T-helper 2 cell treated with Interferon-gamma antibody and Interleukin-4, amounts not matched to agents 100 ng/mL and 5 ng/mL, for 36 hours (primary cell): ENCODE results near the gene RNF214. TPM values are rescaled to one million over a fixed set of nuclear protein-coding genes. Genes with fewer than 3 reads are reported as not detected.
"Not testable (repeated sequence)": the region's sequence is repeated elsewhere in the genome, so short reads cannot be mapped to it uniquely, and the experiment has no call there.

Experiments
- intact Hi-C: fragments of 100-400 bp; cut with micrococcal nuclease; formaldehyde crosslinking; loops from one replicate; pipeline ENCODE4 v1.15.1; 2023
- total RNA-seq: library from RNA; stranded (reverse); gene quantifications from 2 replicates; pipeline ENCODE4 v1.2.3, GENCODE V29; 2022

RNF214 gene
- total RNA-seq, 1 donor from 2014 or later: 21.5 TPM

DNA sequence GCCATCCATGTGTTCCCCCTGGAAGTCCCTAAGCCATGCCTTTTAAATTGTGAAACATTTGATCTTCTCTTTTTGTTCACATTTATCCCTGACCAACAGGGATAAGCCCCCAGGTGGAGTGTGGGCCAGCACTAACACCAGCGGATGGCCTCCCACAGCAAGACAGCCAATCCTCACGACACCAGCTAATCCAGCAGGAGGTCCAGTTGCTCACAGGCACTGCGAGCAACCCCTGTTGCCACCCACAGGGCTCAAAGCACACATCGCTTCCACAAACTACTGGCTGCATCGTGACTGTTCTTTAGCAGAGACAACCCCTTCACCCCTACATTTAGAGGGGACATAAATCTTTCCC, 2.6 kb upstream of the RNF214 start:
- intact Hi-C loops: loop anchor here (1.0 to 5.0 kb wide), 5 partner anchors 52 to 577 kb away; partner anchors contain the start of genes BUD13, SIDT2 and ZPR1

DNA sequence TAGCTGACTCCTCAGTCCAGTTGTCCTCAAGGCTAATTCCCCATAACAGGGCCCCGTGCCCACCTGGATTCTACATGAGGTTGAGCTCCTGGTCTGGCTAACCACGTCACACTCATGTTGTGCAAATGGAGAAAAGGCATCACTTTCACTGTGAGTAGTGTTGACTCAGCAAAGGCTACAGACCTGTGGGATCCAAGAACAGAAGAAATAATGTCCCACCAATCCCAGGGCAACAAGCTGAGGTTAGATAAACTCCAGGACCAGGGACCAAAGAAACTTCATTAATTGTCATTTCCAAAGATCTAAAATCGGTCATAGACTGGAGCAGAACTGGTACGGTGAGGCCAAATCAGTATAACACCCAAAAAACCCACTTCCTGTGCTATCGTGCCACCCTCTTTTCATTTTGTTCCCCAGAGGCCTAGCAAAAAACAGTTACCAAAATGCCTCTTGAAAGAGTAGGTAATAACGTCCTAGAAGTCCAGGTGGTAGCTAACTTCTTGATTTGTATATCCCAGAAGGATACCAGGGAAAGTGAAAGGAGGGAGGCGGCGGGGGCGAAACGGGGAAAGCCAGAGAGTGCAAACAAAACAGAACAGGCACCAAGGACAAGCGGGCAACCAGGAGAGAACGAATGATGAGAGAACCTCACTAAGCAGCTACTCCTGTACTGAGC, 2.0 kb upstream of the RNF214 start:
- intact Hi-C loops: loop anchor here (1.0 to 5.0 kb wide), 5 partner anchors 52 to 577 kb away; partner anchors contain the start of genes BUD13, SIDT2 and ZPR1

DNA sequence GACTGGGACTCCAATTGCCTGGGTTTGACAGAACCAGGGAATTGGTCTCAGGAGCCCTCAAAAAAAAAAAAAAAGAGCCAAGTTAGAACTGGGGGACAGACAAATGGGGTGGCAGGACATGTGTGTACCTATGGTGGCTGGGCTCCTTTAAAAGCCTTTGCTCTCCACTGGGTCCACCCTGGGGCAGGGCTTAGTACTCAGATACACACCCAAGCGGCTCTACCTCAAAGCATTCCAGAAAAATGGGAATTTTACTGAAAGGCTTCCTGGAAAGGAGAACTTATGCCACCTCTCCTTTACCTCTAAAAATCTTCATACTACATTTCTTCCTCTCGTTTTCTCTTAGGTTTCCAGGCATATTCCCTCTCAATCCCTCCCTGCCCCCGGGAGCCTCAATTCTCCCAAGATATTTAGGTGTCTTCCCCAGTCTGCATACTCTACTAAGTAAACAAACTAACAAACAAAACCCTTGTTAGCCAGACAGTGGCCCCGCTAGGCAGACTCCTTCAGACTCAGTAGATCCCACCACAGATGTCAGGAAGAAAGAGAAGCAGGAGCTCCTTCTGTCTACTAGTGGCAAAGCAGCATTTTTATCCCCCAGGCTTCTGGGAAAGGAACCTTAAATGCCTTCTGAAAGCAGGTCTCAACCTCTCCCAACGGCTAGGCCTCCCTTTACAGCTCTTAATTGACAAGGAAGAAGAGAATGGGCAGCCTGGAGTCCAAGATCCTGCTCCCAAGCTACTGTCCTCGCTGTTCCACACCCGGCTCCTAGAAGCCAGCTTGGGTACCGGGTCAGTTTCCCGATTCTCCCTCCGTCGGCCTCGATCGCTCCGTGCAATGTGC, 1.3 kb upstream of the RNF214 start:
- intact Hi-C loops: loop anchor here (1.0 to 5.0 kb wide), 5 partner anchors 53 to 576 kb away; partner anchors contain the start of genes BUD13, SIDT2 and ZPR1

DNA sequence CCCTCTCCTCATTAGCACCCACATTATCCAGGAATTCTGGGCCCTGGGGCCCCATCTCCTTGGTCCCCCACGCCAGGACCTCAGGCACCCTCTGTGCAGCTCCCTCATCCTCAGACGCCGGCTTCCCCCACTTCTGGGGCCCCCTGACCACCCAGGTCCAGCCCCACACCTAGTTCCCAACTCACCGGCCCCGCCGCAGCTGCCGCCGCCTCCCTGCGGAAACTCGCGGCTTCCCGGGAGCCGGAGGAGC, 704 bp upstream of the RNF214 start, which contains the start of gene PCSK7:
TSS of gene PCSK7 (minus strand) at position 232 of the 250 bp plus-strand sequence. CDS start 2,229 bp downstream, outside the sequence.
- intact Hi-C loops: loop anchor here (1.0 to 5.0 kb wide), 6 partner anchors 87 to 576 kb away; partner anchors contain the start of genes BUD13, CEP164, PAFAH1B2 and ZPR1

DNA sequence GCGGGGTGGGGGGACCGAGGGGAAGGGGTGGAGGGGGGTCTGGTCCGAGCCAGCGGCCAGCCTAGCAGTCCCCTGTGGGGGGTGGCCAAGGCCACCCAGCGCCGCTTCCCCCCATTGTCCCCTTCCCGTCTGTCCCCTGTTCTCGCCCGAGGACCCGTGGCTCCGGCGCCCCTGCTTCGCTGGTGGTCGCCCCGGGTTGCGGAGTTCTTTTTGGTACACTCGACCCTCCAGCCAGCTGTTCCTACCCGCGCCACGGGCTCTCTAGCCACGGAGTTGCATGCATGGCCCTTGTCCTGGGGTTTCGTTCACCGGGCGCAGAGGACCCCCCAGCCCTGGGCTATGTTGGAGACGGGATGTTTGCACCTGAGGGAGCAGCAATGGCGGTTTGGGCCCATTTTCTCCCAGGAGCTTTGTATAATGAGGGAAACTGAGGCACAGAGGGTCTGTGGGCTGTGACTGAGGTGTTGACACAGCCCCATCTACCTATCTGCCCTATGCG, 489 bp downstream of the RNF214 start:
- intact Hi-C loops: loop anchor here (1.0 to 5.0 kb wide), 5 partner anchors 88 to 574 kb away; partner anchors contain the start of genes BUD13, CEP164, PAFAH1B2 and ZPR1

DNA sequence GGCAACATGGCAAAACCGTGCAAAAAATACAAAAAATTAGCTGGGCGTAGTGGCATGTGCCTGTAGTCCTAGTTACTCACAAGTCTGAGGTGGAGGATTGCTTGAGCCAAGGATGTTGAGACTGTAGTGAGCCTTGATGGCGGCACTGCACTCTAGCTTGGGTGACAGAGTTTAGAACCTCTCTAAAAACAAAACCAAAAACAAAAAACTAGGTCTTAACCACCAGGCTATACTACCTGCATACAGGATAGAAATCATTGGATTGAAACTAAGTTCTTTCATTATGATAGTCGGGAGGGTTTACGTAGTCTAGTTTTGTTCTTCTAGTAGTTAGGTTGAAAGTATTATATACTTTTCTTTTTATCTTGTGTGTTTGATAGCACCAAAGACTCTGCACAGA, 5.8 kb downstream of the RNF214 start:
- intact Hi-C loops: no loop called here

DNA sequence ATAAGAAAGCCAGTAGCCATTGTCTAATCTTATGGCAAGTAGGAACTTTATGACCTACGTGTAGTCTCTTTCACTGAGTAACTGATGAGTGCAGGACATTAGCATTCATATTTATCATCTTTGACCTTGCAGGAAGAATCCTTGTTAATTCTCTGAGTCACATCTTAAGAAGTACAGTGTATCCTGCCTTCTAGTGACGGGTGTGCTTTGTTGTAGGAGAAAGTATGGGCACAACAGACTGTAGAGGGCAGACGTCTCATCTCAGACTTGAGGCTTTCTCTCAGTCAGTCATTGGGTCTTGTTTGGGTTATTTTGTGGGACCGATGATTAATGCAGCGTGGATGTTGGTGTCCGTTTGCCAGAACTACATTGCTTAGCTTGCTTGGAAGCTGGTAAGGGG, 6.8 kb downstream of the RNF214 start:
- intact Hi-C loops: no loop called here

DNA sequence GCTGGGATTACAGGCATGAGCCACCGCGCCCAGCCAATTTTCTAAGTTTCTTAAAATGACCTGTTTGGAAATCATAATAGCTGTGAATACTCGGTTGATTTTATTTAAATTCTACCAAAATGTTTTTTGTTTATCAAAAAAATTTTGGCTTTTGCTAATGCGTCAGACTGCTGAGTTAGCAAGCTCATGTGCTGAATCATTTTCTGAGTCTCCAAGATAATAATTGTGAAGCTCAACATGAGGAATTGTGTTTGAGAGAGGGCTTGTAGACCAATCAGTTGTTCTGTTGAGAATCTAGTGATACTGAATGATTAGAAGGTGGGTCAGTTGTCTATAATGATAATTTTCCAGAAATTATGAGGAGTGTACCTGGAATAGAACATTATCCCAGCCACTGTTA, 15.9 kb downstream of the RNF214 start:
- intact Hi-C loops: no loop called here

DNA sequence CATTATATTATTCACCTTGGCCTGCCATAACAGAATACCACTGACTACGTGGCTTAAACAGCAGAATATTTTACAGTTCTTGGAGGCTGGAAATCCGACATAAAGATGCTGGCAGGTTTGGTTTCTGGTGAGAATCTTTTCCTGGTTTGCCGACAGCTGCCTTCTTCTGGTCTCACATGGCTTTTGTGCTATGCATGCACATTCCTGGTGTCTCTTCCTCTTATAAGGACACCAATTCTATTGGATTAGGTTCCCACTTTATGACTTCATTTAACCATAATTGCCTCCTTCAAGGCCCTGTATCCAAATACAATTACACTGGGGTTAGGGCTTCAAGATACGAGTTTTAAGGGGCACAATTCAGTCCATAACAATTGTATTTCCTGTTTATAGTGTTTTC, 17.1 kb downstream of the RNF214 start:
- intact Hi-C loops: no loop called here

DNA sequence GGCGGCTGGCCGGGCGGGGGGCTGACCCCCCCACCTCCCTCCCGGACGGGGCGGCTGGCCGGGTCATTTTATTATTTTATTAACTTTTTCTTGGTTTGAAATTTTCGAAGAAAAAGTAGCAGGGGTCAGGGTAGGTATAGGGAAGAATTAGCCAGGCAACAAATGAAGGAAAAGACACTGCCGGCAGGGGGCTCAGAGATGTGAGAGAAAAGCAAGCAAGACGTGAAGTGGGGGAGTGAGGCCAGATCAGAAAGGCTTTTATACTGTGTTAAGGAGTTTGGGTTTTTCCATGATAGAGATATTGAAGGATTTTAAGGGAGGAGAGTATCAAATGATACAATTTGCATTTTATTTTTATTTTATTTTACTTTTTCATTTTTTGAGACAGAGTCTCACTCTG, 19.0 kb downstream of the RNF214 start:
- intact Hi-C loops: no loop called here

DNA sequence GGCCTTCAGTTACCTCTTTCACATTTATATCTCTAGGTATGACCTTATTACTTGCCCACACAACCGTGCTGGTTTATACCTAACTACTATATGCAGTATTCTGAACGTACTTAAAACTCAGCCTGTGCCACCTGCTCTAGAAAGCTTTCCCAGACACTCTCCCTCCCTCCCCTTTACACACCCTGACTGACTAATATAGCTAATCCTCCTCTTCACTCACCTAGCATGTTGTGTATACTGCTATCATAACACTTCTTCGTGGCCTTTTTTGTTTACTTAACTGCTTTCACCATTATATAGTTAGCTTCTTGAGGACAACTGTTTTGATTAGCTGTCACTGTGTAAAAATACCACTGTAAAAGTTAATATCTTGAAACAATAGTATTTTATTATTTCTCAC, 23.5 kb downstream of the RNF214 start:
- intact Hi-C loops: no loop called here

DNA sequence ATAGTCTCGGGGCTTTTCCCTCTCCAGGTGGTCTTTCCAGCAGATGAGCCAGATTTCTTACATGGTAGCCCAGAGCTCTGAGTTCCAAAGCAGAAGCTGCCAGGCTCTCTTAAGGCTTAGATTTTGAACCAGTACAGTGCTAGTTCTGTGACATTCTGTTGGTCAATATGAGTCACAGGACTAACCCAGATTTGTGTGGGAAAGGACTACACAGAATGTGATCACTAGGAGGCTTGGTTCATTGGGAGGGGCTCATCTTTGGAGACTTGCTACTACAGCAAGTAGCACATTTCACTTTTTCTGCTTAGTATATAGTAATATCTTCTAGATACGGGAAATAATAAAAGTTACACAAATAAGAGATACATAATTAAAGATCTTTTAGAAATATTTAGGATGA, 24.1 kb downstream of the RNF214 start:
- intact Hi-C loops: no loop called here

DNA sequence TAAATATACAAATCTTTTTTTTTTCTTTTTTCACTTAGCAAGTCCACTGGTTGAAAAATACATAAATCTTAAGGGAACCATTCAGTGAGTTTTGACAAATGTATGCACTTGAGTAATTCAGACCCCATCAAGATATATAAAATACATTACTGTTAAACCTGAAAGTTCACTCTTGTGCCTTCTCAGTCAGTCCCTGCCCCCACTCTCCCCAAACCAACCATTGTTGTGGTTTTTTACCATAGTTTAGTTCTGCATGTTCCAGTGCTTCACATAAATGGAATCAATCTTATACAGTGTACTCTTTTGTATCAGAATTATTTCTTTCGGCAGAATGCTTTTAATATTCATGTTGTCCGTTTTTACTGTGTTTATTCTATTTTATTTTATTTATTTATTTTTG, 26.1 kb downstream of the RNF214 start:
- intact Hi-C loops: no loop called here

DNA sequence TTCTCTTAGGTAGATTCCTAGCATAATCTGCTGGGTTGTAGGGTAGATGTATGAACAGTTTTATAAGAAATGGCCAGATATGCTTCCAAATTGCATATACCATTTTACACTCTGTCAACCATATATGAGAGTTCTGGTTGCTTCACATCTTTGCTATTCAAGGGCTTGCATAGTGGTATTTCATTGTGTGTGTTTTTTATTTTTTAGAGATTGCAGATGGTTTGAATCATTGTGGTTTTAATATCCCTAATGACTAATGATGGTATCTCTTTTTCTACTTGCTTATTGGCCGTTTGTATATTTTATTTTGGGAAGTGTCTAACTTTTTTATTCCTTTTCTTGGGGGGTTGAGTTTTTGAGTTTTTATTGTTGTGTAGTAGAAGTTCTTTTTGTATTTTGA, 26.9 kb downstream of the RNF214 start:
- intact Hi-C loops: no loop called here

DNA sequence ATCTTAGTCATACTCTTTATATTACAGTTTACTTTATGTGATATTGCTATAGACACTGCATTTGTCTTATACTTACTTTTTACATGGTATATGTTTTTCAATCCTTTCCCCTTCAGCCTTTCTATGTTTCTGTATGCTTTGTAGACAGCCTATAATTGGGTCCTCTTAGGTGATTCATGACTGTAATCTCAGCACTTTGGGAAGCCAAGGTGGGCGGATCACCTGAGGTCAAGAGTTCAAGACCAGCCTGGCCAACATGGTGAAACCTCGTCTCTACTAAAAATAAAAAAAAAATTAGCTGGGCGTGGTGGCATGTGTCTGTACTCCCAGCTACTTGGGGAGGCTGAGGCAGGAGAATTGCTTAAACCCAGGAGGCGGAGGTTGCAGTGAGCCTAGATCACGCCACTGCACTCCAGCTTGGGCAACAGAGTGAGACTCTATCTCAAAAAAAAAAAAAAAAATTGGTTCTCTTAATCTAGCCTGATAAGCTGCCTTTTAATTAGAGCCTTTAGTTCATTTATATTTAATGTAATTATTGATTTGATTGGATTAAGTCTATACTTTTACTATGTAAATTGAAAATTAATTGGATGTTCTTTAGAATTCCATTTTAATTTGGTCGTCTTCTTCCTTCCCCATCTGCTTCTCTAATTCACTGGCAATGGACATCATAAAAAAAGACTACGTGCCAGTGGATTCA, 32.3 kb downstream of the RNF214 start:
- intact Hi-C loops: not testable (repeated sequence)

DNA sequence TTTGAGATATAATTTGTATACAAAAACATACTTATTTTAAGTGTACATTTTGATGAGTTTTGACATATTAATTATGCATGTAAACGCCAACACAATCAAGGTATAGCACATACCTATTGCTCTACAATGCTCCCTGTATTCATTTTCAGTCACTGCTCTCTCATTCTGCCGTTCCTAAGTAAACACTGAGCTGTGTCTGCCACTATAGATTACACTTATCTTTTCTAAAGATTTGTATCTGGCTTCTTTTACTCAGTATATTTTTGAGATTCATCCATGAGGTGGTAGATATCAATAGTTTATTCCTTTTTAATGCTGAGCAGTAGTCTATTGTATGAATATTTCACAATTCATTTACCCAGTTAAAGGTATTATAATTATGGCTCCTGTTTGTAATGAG, 33.3 kb downstream of the RNF214 start:
- intact Hi-C loops: no loop called here

DNA sequence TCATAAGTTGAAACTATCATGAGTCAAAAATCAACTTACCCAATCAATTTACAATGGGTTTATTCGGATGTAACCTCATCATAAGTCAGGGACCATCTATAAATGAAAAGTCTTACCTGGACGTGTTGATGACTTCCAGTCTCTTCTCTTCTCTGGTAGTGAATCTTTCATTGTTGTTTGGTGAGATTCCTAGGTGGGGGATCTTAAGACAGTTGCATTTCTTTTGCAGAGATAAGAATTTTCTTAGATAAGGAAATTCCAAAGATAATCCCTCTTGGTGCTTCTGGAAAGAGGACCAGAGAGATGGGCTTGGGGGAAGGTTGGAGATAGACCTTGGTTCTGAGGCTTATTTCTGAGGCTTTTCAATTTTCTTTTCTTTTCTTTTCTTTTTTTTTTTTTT, 37.4 kb downstream of the RNF214 start:
- intact Hi-C loops: no loop called here

DNA sequence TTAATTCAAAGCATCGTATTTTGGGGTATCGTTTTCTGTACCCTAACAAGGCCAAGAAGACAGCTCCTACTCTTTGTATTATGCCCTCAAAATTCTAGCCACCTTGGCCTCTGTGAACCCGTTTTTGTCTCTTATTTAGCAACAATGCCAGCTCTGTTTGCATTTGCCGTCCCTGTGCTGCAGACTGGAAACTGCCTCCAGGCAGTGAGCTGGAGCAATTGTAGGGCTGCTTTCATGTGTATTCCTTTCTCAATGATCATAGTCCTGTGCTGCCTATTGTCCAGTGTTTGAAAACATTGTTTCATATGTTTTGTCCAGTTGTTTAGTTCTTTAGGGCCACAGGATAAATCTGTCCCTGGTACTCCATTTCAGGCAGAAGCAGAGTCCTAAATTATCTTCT, 38.7 kb downstream of the RNF214 start:
- intact Hi-C loops: no loop called here

DNA sequence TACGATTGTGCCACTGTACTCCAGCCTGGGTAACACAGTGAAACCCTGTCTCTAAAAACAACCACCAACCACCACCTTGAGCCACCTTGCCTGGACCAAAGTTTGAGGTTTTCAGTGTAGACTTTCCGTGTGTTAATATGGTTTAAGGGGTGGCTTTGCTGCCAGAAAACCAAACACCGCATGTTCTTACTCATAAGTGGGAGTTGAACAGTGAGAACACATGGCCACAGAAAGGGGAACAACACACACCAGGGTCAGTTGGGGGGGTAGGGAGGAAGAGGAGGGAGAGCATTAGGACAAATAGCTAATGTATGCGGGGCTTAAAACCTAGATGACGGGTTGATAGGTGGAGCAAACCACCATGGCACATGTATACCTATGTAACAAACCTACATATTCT, 39.7 kb downstream of the RNF214 start:
- intact Hi-C loops: not testable (repeated sequence)

DNA sequence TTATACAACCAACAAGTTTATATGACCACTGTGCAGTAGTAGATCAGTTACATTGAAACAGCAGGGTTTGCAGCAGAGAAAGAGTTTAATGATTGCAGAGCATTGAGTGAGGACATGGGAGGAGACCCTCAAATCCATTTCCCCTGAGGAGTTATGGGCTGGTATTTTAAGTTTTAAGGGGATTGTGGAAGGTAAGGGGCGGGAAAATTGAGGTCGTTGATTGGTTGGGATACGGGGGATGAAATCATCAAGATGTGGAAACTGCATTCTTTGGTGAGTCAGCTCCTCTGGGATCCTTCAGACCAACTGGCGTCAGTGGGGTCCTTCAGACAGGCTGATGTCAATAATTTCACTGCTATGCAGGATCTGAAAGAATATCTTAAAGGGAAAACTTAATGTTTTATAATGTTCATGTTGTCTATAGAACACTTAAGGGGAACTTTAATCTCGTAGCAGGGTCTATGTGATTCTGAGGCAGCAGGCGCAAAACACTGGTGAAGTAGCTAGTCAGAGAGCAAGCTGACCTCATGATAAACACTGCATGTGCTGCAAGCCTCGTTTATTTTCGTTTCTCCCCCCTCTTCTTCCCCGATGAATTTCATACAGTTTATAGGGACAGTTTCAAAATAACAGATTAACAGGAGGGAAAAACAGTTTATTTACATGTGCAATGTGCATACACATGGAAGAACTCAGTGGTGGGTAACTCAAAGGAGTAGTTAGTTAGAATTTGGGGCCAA, 41.2 kb downstream of the RNF214 start:
- intact Hi-C loops: no loop called here

DNA sequence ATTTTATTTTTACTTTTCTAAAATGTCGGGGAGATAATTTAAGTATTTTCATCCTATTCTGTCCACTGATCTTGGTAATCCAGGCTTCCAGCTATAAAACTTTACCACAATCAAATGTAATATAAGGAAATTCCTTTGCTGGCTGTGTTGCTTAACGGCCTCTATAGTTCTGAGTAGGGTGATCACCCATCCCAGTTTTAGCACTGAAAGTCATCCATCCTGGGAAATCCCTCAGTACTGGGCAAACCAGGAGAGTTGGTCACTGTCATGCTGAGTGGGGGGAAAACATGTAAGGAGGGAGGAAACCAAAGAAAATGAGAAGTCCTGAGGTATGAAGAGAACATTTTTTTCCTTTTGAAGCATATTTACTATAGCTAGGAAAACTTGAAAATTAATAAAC, 45.9 kb downstream of the RNF214 start:
- intact Hi-C loops: no loop called here
